IMR-90 (cell line): ENCODE data around the gene BCAS3. TPM values are rescaled to one million over a fixed set of nuclear protein-coding genes. Genes with fewer than 3 reads are reported as not detected.

Experiments
- ATAC-seq: fragments of 200-7000 bp; cut with Tn5 transposase; 2 replicates; pipeline ENCODE4 v1.9.1; 2020; ENCODE audit warnings: low read depth, mild to moderate bottlenecking, moderate library complexity
- BruUV-seq: library from RNA; stranded (reverse); fragments of 400-500 nt; replicated peaks from 2 replicates; lab custom pipeline; 2021; lab: Mats Ljungman, UMichigan
- CTCF ChIA-PET: fragments of 300-600 bp; formaldehyde crosslinking; extraction: SDS; loops from one replicate; lab custom pipeline; 2021; ENCODE audit warnings: antibody characterized with exemption; lab: Yijun Ruan, JAX
- POLR2A ChIA-PET: fragments of 300-600 bp; sonication (Branson Sonifier 250); formaldehyde crosslinking; loops from one replicate; lab custom pipeline; 2022; ENCODE audit warnings: antibody characterized with exemption; ENCODE audit not compliant: unreplicated experiment; lab: Charles Lee
- DNase-seq: peaks from one replicate; pipeline ENCODE4 v3.0.0; 2013
- H2AFZ ChIP-seq: replicated peaks from 2 replicates; pipeline ENCODE3; 2013; ENCODE audit warnings: low read length, mild to moderate bottlenecking; ENCODE audit not compliant: poor library complexity
- H2AK5ac ChIP-seq: 2 replicates; pipeline ENCODE4 v1.6.1; 2013; ENCODE audit warnings: low read depth, low read length, inconsistent platforms
- H2AK9ac ChIP-seq: replicated peaks from 2 replicates; pipeline ENCODE3; 2013; ENCODE audit warnings: mild to moderate bottlenecking, low read depth, low read length, moderate library complexity; ENCODE audit not compliant: poor library complexity
- H2BK120ac ChIP-seq: 2 replicates; pipeline ENCODE4 v1.6.1; 2013; ENCODE audit warnings: low read depth, low read length, inconsistent platforms
- H2BK15ac ChIP-seq: 3 replicates; pipeline ENCODE4 v1.6.1; 2013; ENCODE audit warnings: low read depth, low read length, inconsistent platforms
- H2BK20ac ChIP-seq: 2 replicates; pipeline ENCODE4 v1.6.1; 2013; ENCODE audit warnings: low read depth, mild to moderate bottlenecking, inconsistent platforms, low read length, moderate library complexity
- H2BK5ac ChIP-seq: 2 replicates; pipeline ENCODE4 v1.6.1; 2013; ENCODE audit warnings: mild to moderate bottlenecking, low read depth, low read length, inconsistent platforms; ENCODE audit not compliant: poor library complexity, severe bottlenecking
- H3K14ac ChIP-seq: replicated peaks from 2 replicates; pipeline ENCODE4 v1.6.1; 2013; ENCODE audit warnings: low read depth, low read length, inconsistent platforms
- H3K18ac ChIP-seq: 2 replicates; pipeline ENCODE4 v1.6.1; 2013; ENCODE audit warnings: low read depth, low read length, control low read depth
- H3K23ac ChIP-seq: 2 replicates; pipeline ENCODE4 v1.6.1; 2013; ENCODE audit warnings: low read depth, low read length, inconsistent platforms
- H3K27ac ChIP-seq: 2 replicates; pipeline ENCODE4 v1.5.1; 2013; ENCODE audit warnings: mild to moderate bottlenecking, control low read depth, low read length; ENCODE audit not compliant: insufficient read depth
- H3K27me3 ChIP-seq: 2 replicates; pipeline ENCODE4 v1.6.1; 2013; ENCODE audit warnings: low read length; ENCODE audit not compliant: control insufficient read depth, insufficient read depth
- H3K36me3 ChIP-seq: 2 replicates; pipeline ENCODE4 v1.6.1; 2013; ENCODE audit warnings: low read length, mixed read lengths; ENCODE audit not compliant: control insufficient read depth, insufficient read depth
- H3K4ac ChIP-seq: 2 replicates; pipeline ENCODE4 v1.6.1; 2013; ENCODE audit warnings: low read depth, low read length, inconsistent platforms
- H3K4me1 ChIP-seq: 2 replicates; pipeline ENCODE4 v1.6.1; 2013; ENCODE audit warnings: low read length, mixed read lengths; ENCODE audit not compliant: control insufficient read depth, insufficient read depth
- H3K4me2 ChIP-seq: 2 replicates; pipeline ENCODE4 v1.6.1; 2013; ENCODE audit warnings: low read depth, mild to moderate bottlenecking, control low read depth, low read length, moderate library complexity
- H3K4me3 ChIP-seq: 2 replicates; pipeline ENCODE4 v1.5.1; 2013; ENCODE audit warnings: low read depth, mild to moderate bottlenecking, control low read depth, low read length, moderate library complexity; ENCODE audit not compliant: insufficient read depth
- H3K56ac ChIP-seq: 2 replicates; pipeline ENCODE4 v1.6.1; 2013; ENCODE audit warnings: low read length, inconsistent platforms; ENCODE audit not compliant: insufficient read depth; ENCODE audit errors: extremely low read depth
- H3K79me1 ChIP-seq, 2 experiments: 2 replicates each; pipeline ENCODE4 v1.6.1; 2013; ENCODE audit warnings: low read length in 2 of 2, inconsistent platforms in 1 of 2, low read depth in 1 of 2
- H3K9ac ChIP-seq: 2 replicates; pipeline ENCODE4 v1.6.1; 2013; ENCODE audit warnings: low read depth, low read length, control low read depth
- H3K9me1 ChIP-seq: 2 replicates; pipeline ENCODE4 v1.6.1; 2013; ENCODE audit warnings: low read length, inconsistent platforms; ENCODE audit not compliant: insufficient read depth
- H3K9me3 ChIP-seq: 2 replicates; pipeline ENCODE4 v1.6.1; 2013; ENCODE audit warnings: low read length; ENCODE audit not compliant: control insufficient read depth, insufficient read depth
- H4K20me1 ChIP-seq: 2 replicates; pipeline ENCODE4 v1.6.1; 2013; ENCODE audit warnings: low read length, inconsistent platforms; ENCODE audit not compliant: insufficient read depth
- H4K5ac ChIP-seq: 2 replicates; pipeline ENCODE4 v1.6.1; 2013; ENCODE audit warnings: mild to moderate bottlenecking, low read depth, low read length, control low read depth
- H4K8ac ChIP-seq, 2 experiments: 2 replicates each; pipeline ENCODE4 v1.6.1; 2013; ENCODE audit warnings: low read depth in 2 of 2, low read length in 2 of 2, control low read depth in 1 of 2, inconsistent platforms in 1 of 2
- H4K91ac ChIP-seq: 2 replicates; pipeline ENCODE4 v1.6.1; 2013; ENCODE audit warnings: low read depth, low read length, inconsistent platforms; ENCODE audit not compliant: insufficient read depth
- MXI1 ChIP-seq: IDR thresholded peaks from 2 replicates; pipeline ENCODE4 v1.6.1; 2012; ENCODE audit warnings: low read depth, mild to moderate bottlenecking, low read length, moderate library complexity, borderline replicate concordance
- RAD21 ChIP-seq: IDR thresholded peaks from 2 replicates; pipeline ENCODE4 v1.6.1; 2012; ENCODE audit warnings: low read length, improper control_type of control experiment
- WGBS, 2 experiments: methylation state at CpG; one replicate each; pipeline versions ENCODE4 v1.1.5 to v1.1.7; 2013; ENCODE audit warnings: missing lambda C conversion rate in 2 of 2; ENCODE audit not compliant: insufficient read length in 1 of 2; ENCODE audit errors: extremely low coverage in 2 of 2; 5-methylcytosine and 5-hydroxymethylcytosine counted together
- dilution Hi-C: fragments of 300-500 bp; cut with HindIII; formaldehyde crosslinking; loops from one replicate; pipeline ENCODE4 v1.14.3; 2018; ENCODE audit warnings: low sequenced_read_pairs; ENCODE audit not compliant: unreplicated experiment
- in situ Hi-C: fragments of 300-500 bp; cut with MboI; formaldehyde crosslinking; loops from 3 replicates; pipeline ENCODE4 v1.14.3; 2019; ENCODE audit warnings: low sequenced_read_pairs, inconsistent platforms, mixed read lengths
- intact Hi-C: fragments of 100-400 bp; cut with micrococcal nuclease; formaldehyde crosslinking; loops from 2 replicates; pipeline ENCODE4 v1.10.0; 2022
- polyA plus RNA-seq, 3 experiments: library from polyadenylated mRNA; depleted of rRNA; stranded (reverse); fragments of >200 nt; gene quantifications; 2 replicates each; pipeline ENCODE4 v1.2.3, GENCODE V29; 2012; ENCODE audit warnings: low replicate concordance in 1 of 3
- total RNA-seq: library from RNA; depleted of rRNA; stranded (reverse); fragments of >200 nt; gene quantifications from 2 replicates; pipeline ENCODE4 v1.2.3, GENCODE V29; 2012
- TF ChIP-seq, protein P1 (sequence below): fragments of 150-350 bp; IDR thresholded peaks from 2 replicates; pipeline ENCODE4 v1.6.1; 2016; ENCODE audit warnings: low read depth, mild to moderate bottlenecking, low read length, moderate library complexity, borderline replicate concordance

Gene BCAS3
- total and polyA plus RNA-seq, 2 of the 4 experiments (the other 2 are of a cell fraction), result 6.3 to 27.1 TPM

- Histone ChIP-seq H4K8ac (no peak overlapping the region), H2AK9ac (no peak overlapping the region), H3K9ac (no peak overlapping the region), H3K27me3 (no peaks in the 10 kb centered on the region), H3K27ac (no peak overlapping the region), H3K56ac (no peak overlapping the region), H2BK20ac (no peak overlapping the region), H3K23ac (no peak overlapping the region), H3K9me3 (no peaks in the 10 kb centered on the region), H3K4me1 (0 out of 2 replicates have a peak, but pooled peaks cover 2% of the 10 kb centered on the region), H3K4me3 (no peak overlapping the region), H4K91ac (no peak overlapping the region), H3K18ac (no peak overlapping the region), H3K9me1 (0 out of 2 replicates have a peak, but pooled peaks cover 4% of the 10 kb centered on the region), H3K4ac (no peak overlapping the region), H4K5ac (no peak overlapping the region), H2AK5ac (no peak overlapping the region), H3K14ac (no peak overlapping the region), H2BK5ac (no peak overlapping the region), H4K20me1 (no peaks in the 10 kb centered on the region), H2BK15ac (no peak overlapping the region), H3K36me3 (no peaks in the 10 kb centered on the region), H2AFZ (no peak overlapping the region), H3K79me1 (no peaks in the 10 kb centered on the region), H3K4me2 (no peak overlapping the region), H2BK120ac (no peak overlapping the region)
- no peak for ATAC-seq
- POLR2A ChIA-PET, result no interaction called here
- CTCF ChIA-PET, result no interaction called here
- dilution Hi-C loops, result no loop called here
- WGBS, 2 experiments, result 100% methylated on average over 2 of the region's 10 CpGs; no CpG with 5 or more reads in 1 of the 2 experiments
- intact Hi-C loops, result no loop called here
- no TSS peak for BruUV-seq
- TF ChIP-seq RAD21 (no peak), MXI1 (no peak)
- TF ChIP-seq, protein P1, sequence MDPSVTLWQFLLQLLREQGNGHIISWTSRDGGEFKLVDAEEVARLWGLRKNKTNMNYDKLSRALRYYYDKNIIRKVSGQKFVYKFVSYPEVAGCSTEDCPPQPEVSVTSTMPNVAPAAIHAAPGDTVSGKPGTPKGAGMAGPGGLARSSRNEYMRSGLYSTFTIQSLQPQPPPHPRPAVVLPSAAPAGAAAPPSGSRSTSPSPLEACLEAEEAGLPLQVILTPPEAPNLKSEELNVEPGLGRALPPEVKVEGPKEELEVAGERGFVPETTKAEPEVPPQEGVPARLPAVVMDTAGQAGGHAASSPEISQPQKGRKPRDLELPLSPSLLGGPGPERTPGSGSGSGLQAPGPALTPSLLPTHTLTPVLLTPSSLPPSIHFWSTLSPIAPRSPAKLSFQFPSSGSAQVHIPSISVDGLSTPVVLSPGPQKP, result no peak
- no peak for DNase-seq
- in situ Hi-C loops, result no loop called here
Measured at GRCh38 chr17:61369751-61370150, 692.1 kb downstream of the BCAS3 start.
